ENCODE data around the gene MYOM1.
"Not testable (repeated sequence)": the region's sequence is repeated elsewhere in the genome, so short reads cannot be mapped to it uniquely, and the experiment has no call there.

The MYOM1 gene

GRCh38 chr18:3248658-3249359 is 29.0 kb upstream of the MYOM1 start:
- peak; percentile 42 for DNase-seq

- peak; percentile 70 for DNase-seq
Observed at GRCh38 chr18:3248062-3248657, 28.4 kb upstream of the MYOM1 start.

- peak; percentile 99 for DNase-seq
Observed at GRCh38 chr18:3247240-3248061, 27.7 kb upstream of the MYOM1 start, which contains the start of gene MYL12A. MYL12A (plus strand) TSS chr18:3247801; CDS start chr18:3253248, 5,447 bp downstream.

GRCh38 chr18:3246635-3247239 is 27.0 kb upstream of the MYOM1 start:
- no peak for DNase-seq

- DNase-seq: peak; percentile 95
Observed at GRCh38 chr18:3245853-3246634, 26.3 kb upstream of the MYOM1 start.

- DNase-seq: no peak
Observed at GRCh38 chr18:3245185-3245564, 25.4 kb upstream of the MYOM1 start.

GRCh38 chr18:3238742-3239141 is 19.0 kb upstream of the MYOM1 start:
- no peak for DNase-seq

- no peak for DNase-seq
Observed at GRCh38 chr18:3236470-3236869, 16.7 kb upstream of the MYOM1 start.

GRCh38 chr18:3235846-3236245 is 16.1 kb upstream of the MYOM1 start:
- no peak for DNase-seq

GRCh38 chr18:3234457-3234856 is 14.7 kb upstream of the MYOM1 start:
- DNase-seq: no peak

GRCh38 chr18:3233433-3234168 is 13.8 kb upstream of the MYOM1 start:
- no peak for DNase-seq

GRCh38 chr18:3233004-3233403 is 13.2 kb upstream of the MYOM1 start:
- no peak for DNase-seq

GRCh38 chr18:3230401-3231334 is 10.9 kb upstream of the MYOM1 start:
- DNase-seq: no peak

GRCh38 chr18:3226048-3226447 is 6.3 kb upstream of the MYOM1 start:
- DNase-seq: no peak

GRCh38 chr18:3225588-3225987 is 5.8 kb upstream of the MYOM1 start:
- no peak for DNase-seq

GRCh38 chr18:3224223-3224622 is 4.5 kb upstream of the MYOM1 start:
- DNase-seq: no peak

GRCh38 chr18:3223356-3223755 is 3.6 kb upstream of the MYOM1 start:
- no peak for DNase-seq

- no peak for DNase-seq
Observed at GRCh38 chr18:3221496-3221895, 1.7 kb upstream of the MYOM1 start.

- DNase-seq: not testable (repeated sequence)
Observed at GRCh38 chr18:3220868-3221267, 1.1 kb upstream of the MYOM1 start.

GRCh38 chr18:3219241-3219630 is 532 bp downstream of the MYOM1 start:
- no peak for DNase-seq

- DNase-seq: no peak
Observed at GRCh38 chr18:3218819-3219218, 949 bp downstream of the MYOM1 start.
